B cell (primary cell): Measurements from ENCODE around the gene CLCN2. TPM values are rescaled to one million over a fixed set of nuclear protein-coding genes. Genes with fewer than 3 reads are reported as not detected.

Source experiments
- ATAC-seq: fragments of 200-7000 bp; cut with Tn5 transposase; one replicate; pipeline ENCODE4 v1.10.0; 2021; ENCODE audit warnings: low read depth, mild to moderate bottlenecking, moderate number of reproducible peaks, moderate library complexity
- CTCF ChIA-PET: fragments of 350-600 bp; sonication (Branson Sonifier 250); formaldehyde crosslinking; loops from one replicate; lab custom pipeline; 2021; ENCODE audit warnings: antibody characterized with exemption, inconsistent platforms; lab: Charles Lee
- POLR2A ChIA-PET: fragments of 350-600 bp; sonication (Branson Sonifier 250); formaldehyde crosslinking; loops from one replicate; lab custom pipeline; 2021; ENCODE audit warnings: antibody characterized with exemption; lab: Charles Lee
- DNase-seq: peaks from one replicate; pipeline ENCODE4 v3.0.0; 2013
- H2AFZ ChIP-seq: 2 replicates; pipeline ENCODE4 v1.6.1; 2012; ENCODE audit warnings: mild to moderate bottlenecking, low read depth, low read length; ENCODE audit not compliant: insufficient read depth, poor library complexity, severe bottlenecking
- H3K27ac ChIP-seq, 2 donors: 1 replicate in 1 of 2; 2 replicates in 1 of 2; pipeline ENCODE4 v1.5.1; 2012 to 2013; ENCODE audit warnings: low read length in 2 of 2, mild to moderate bottlenecking in 2 of 2, moderate library complexity in 1 of 2
- H3K27me3 ChIP-seq, 4 experiments: fragments of 200-600 bp in 1 of 4; sonication (generic) in 1 of 4; replicated peaks in 1 of 4; 1 replicate in 2 of 4; 2 replicates in 2 of 4; pipeline versions ENCODE4 v1.6.1 to v1.7.0; 2013 to 2016; ENCODE audit warnings: low read length in 3 of 4, mild to moderate bottlenecking in 2 of 4, mixed read lengths in 1 of 4, moderate library complexity in 1 of 4; ENCODE audit not compliant: insufficient read depth in 4 of 4, control insufficient read depth in 3 of 4; ENCODE audit errors: control extremely low read depth in 1 of 4
- H3K36me3 ChIP-seq, 2 experiments: replicated peaks in 1 of 2; 1 replicate in 1 of 2; 2 replicates in 1 of 2; pipeline versions ENCODE4 v1.6.1 to v1.7.1; 2013; ENCODE audit warnings: low read length in 1 of 2; ENCODE audit not compliant: insufficient read depth in 2 of 2, control insufficient read depth in 1 of 2; ENCODE audit errors: control extremely low read depth in 1 of 2, extremely low read depth in 1 of 2
- H3K4me1 ChIP-seq, 2 donors: fragments of 200-600 bp in 1 of 2; sonication (generic) in 1 of 2; 1 replicate in 1 of 2; 2 replicates in 1 of 2; pipeline versions ENCODE4 v1.5.1 to v1.6.1; 2013 to 2017; ENCODE audit warnings: low read length in 2 of 2; ENCODE audit not compliant: control insufficient read depth in 2 of 2, insufficient read depth in 2 of 2
- H3K4me2 ChIP-seq: replicated peaks from 2 replicates; pipeline ENCODE3; 2012; ENCODE audit warnings: mild to moderate bottlenecking, low read depth, low read length; ENCODE audit not compliant: poor library complexity, severe bottlenecking
- H3K4me3 ChIP-seq, 5 experiments: fragments of 200-600 bp in 1 of 5; sonication (generic) in 1 of 5; 1 replicate in 3 of 5; 2 replicates in 2 of 5; pipeline versions ENCODE4 v1.5.1 to v1.7.0; 2011 to 2016; ENCODE audit warnings: low read length in 4 of 5, mild to moderate bottlenecking in 4 of 5, low read depth in 2 of 5, control low read depth in 1 of 5, moderate library complexity in 1 of 5; ENCODE audit not compliant: insufficient read depth in 1 of 5; ENCODE audit errors: control extremely low read depth in 1 of 5, extremely low read depth in 1 of 5
- H3K79me2 ChIP-seq: fragments of 200-600 bp; sonication (generic); one replicate; pipeline ENCODE4 v1.6.0; 2016; ENCODE audit warnings: low read length; ENCODE audit not compliant: control insufficient read depth, insufficient read depth
- H3K9ac ChIP-seq: fragments of 200-600 bp; sonication (generic); 2 replicates; pipeline ENCODE4 v1.6.1; 2017; ENCODE audit warnings: mild to moderate bottlenecking, low read length, moderate library complexity
- H3K9me3 ChIP-seq, 3 donors: one replicate each; pipeline versions ENCODE4 v1.6.1 to v1.7.1; 2013; ENCODE audit warnings: low read length in 2 of 3; ENCODE audit not compliant: control insufficient read depth in 2 of 3, insufficient read depth in 1 of 3; ENCODE audit errors: control extremely low read depth in 1 of 3
- H4K20me1 ChIP-seq: 2 replicates; pipeline ENCODE4 v1.6.0; 2012; ENCODE audit warnings: mild to moderate bottlenecking, low read length; ENCODE audit not compliant: insufficient read depth, control insufficient read depth, poor library complexity, severe bottlenecking
- H3K27ac Mint-ChIP-seq: one replicate; pipeline ENCODE4 v1.8.0; 2021; ENCODE audit warnings: mixed read lengths
- H3K27me3 Mint-ChIP-seq: one replicate; pipeline ENCODE4 v1.8.0; 2021; ENCODE audit warnings: mixed read lengths
- H3K4me1 Mint-ChIP-seq: one replicate; pipeline ENCODE4 v1.8.0; 2021; ENCODE audit warnings: mixed read lengths
- H3K4me3 Mint-ChIP-seq: one replicate; pipeline ENCODE4 v1.8.0; 2021; ENCODE audit warnings: mixed read lengths
- H3K9me3 Mint-ChIP-seq: one replicate; pipeline ENCODE4 v1.8.0; 2022; ENCODE audit warnings: mixed read lengths; ENCODE audit not compliant: insufficient read depth
- CTCF ChIP-seq: fragments of 200-600 bp; IDR thresholded peaks from one replicate; pipeline ENCODE4 v1.8.0; 2022; ENCODE audit warnings: antibody characterized with exemption, mild to moderate bottlenecking
- EZH2 ChIP-seq: IDR thresholded peaks from 2 replicates; pipeline ENCODE4 v1.6.1; 2012; ENCODE audit warnings: borderline replicate concordance, low read depth, mild to moderate bottlenecking, moderate library complexity, low read length; ENCODE audit not compliant: insufficient read depth, poor library complexity, severe bottlenecking
- WGBS: methylation state at CpG from one replicate; pipeline ENCODE4 v1.1.5; 2013; ENCODE audit warnings: missing lambda C conversion rate; ENCODE audit not compliant: insufficient coverage; 5-methylcytosine and 5-hydroxymethylcytosine counted together
- intact Hi-C: fragments of 100-400 bp; cut with micrococcal nuclease; formaldehyde crosslinking; loops from one replicate; pipeline ENCODE4 v1.10.0; 2022
- polyA plus RNA-seq: library from polyadenylated mRNA; depleted of rRNA; stranded (reverse); fragments of >200 nt; gene quantifications from 2 replicates; pipeline ENCODE4 v1.2.3, GENCODE V29; 2012
- total RNA-seq, 2 donors: library from RNA; stranded (reverse); fragments of 120-200 nt in 1 of 2; gene quantifications; 1 replicate in 1 of 2; 2 replicates in 1 of 2; pipeline versions ENCODE4 v1.2.3 to v1.2.4, GENCODE V29; 2013 to 2022

CLCN2 gene
- total and polyA plus RNA-seq, 2 donors (not counting 1 experiment from before 2014, with no cell fraction given), result 6.1 to 8.1 TPM

DNA sequence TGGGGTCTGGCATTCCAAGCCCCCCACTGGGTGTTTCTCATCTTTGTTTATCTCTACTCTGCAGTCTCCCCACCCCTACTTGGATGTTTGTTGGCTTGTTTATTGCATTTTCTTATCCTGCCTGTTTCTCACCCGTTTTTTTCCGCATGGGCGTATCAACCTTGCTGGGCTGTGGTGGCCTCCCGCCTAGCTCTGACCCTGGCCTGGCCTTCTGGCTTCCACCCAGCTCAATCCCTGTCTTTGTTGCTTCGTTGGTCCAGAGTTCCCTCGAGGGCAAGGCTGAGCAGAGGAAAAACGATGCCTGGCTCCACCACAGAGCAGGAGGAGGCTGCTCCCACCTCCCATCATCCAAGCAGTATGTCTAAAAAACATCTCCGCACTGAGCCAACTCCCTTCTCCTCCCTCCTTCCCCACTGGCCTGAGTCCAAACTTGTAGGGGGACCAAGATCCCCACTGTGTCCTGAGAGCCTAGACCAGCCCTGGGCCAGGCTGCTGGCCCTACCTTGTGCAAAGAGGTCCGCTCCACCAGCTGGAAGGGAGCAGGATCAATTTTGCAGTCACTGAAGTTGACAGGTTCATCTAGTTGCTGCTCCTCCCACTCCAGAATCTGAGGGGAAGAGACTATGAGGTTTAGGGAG lies 9.8 kb downstream of the CLCN2 start:
- no peak overlapping the region for H3K4me3 Mint-ChIP-seq
- intact Hi-C loops, result no loop called here
- no peak overlapping the region for H3K27ac Mint-ChIP-seq
- no peaks in the 10 kb centered on the region for H3K4me1 Mint-ChIP-seq
- Histone ChIP-seq H3K27ac (no peak overlapping the region), H3K36me3 (no peaks in the 10 kb centered on the region), H3K79me2 (no peaks in the 10 kb centered on the region), H3K9me3 (no peaks in the 10 kb centered on the region), H3K27me3 (no peaks in the 10 kb centered on the region), H2AFZ (no peak overlapping the region), H3K4me2 (no peak overlapping the region), H4K20me1 (no peaks in the 10 kb centered on the region), H3K4me1 (peaks cover 0 to 8% of the 10 kb centered on the region in 2 donors), H3K9ac (no peak overlapping the region), H3K4me3 (no peak overlapping the region)
- ATAC-seq (no peak), DNase-seq (no peak)
- H3K27me3 Mint-ChIP-seq, result no peaks in the 10 kb centered on the region
- H3K9me3 Mint-ChIP-seq, result no peaks in the 10 kb centered on the region
- CTCF ChIA-PET, result interaction anchor here (0.9 to 5.2 kb wide), 3 partner anchors 25 to 187 kb away, joined by 3 to 76 read pairs (median 4); no protein-coding TSS in a partner anchor
- TF ChIP-seq EZH2 (no peak), CTCF (no peak)
- 95% methylated on average over 8 of the region's 9 CpGs for WGBS
- POLR2A ChIA-PET, result no interaction called here

GRCh38 chr3:184350618-184351017 lies 10.8 kb downstream of the CLCN2 start:
- Histone ChIP-seq H3K79me2 (no peaks in the 10 kb centered on the region), H4K20me1 (no peaks in the 10 kb centered on the region), H3K27ac (no peak overlapping the region), H3K4me3 (no peak overlapping the region), H2AFZ (no peak overlapping the region), H3K9me3 (no peaks in the 10 kb centered on the region), H3K36me3 (no peaks in the 10 kb centered on the region), H3K27me3 (no peaks in the 10 kb centered on the region), H3K9ac (no peak overlapping the region), H3K4me1 (peaks cover 0 to 8% of the 10 kb centered on the region in 2 donors), H3K4me2 (no peak overlapping the region)
- ChIA-PET POLR2A (no interaction called here), CTCF (interaction anchor here (0.9 to 5.2 kb wide), 2 partner anchors 24 to 163 kb away, joined by 4 to 76 read pairs; no protein-coding TSS in a partner anchor)
- DNase-seq (no peak), ATAC-seq (no peak)
- Mint-ChIP-seq H3K27ac (no peak overlapping the region), H3K9me3 (no peaks in the 10 kb centered on the region), H3K27me3 (no peaks in the 10 kb centered on the region), H3K4me3 (no peak overlapping the region), H3K4me1 (no peaks in the 10 kb centered on the region)
- TF ChIP-seq EZH2 (no peak), CTCF (no peak)
- WGBS, result 93% methylated on average over 6 of the region's 6 CpGs
- intact Hi-C loops, result no loop called here
